ENCODE measurements around the gene LCN9. TPM values are rescaled to one million over a fixed set of nuclear protein-coding genes. Genes with fewer than 3 reads are reported as not detected.

LCN9 gene
- total and polyA plus RNA-seq, 9 of the 15 experiments (the other 6 are each of a cell fraction or from before 2014, with no cell fraction given): not detected

GRCh38 chr9:135697226-135697625 is 34.1 kb downstream of the LCN9 start:
- BruUV-seq (replicated peaks): no TSS peak
- Histone ChIP-seq H3K27me3 (ENCODE audit: control insufficient read depth in 2 of 2, insufficient read depth in 2 of 2, low read length in 2 of 2) (peaks cover 28 to 51% of the 10 kb centered on the region in 2 experiments; a peak in 4 of 5 replicates), H3K79me2 (ENCODE audit: control insufficient read depth, insufficient read depth, low read length) (no peaks in the 10 kb centered on the region), H3K4me2 (ENCODE audit: insufficient read depth, low read length) (no peak overlapping the region), H2AFZ (ENCODE audit: low read depth, low read length) (no peak overlapping the region), H4K20me1 (replicated peaks; ENCODE audit: control insufficient read depth, insufficient read depth, low read length) (peaks cover 7% of the 10 kb centered on the region; the same call in 1 of the 2 replicates), H3K9me3 (replicated peaks; ENCODE audit: control insufficient read depth, insufficient read depth, low read depth, low read length) (no peaks in the 10 kb centered on the region), H3K4me1 (replicated peaks in 1 of 2; ENCODE audit: control insufficient read depth in 2 of 2, insufficient read depth in 2 of 2, low read length in 2 of 2) (peaks cover 0 to 54% of the 10 kb centered on the region in 2 experiments; a peak in 2 of 5 replicates), H3K36me3 (ENCODE audit: control insufficient read depth, insufficient read depth, low read length) (no peaks in the 10 kb centered on the region), H3K9me1 (ENCODE audit: control insufficient read depth, insufficient read depth, low read length) (no peaks in the 10 kb centered on the region), H3K27ac (ENCODE audit: extremely low read depth, low read depth, low read length) (no peak overlapping the region), H3K4me3 (no peak overlapping the region), H3K9ac (ENCODE audit: insufficient read depth in 1 of 2, low read depth in 2 of 2, low read length in 2 of 2) (no peak overlapping the region)
- TF ChIP-seq ZNF140 (CRISPR knock-in tag; IDR thresholded peaks at IDR 0.05) (no peak), MCM5 (IDR thresholded peaks at IDR 0.05; ENCODE audit: low read depth) (no peak), SP2 (IDR thresholded peaks at IDR 0.05; ENCODE audit: extremely low read depth, low read depth, low read length, poor library complexity, severe bottlenecking) (no peak), RBFOX2 (IDR thresholded peaks at IDR 0.05; ENCODE audit: low read depth, low read length) (no peak), RAD51 (IDR thresholded peaks at IDR 0.05; ENCODE audit: borderline replicate concordance, low read depth) (no peak), ZNF668 (CRISPR knock-in tag; IDR thresholded peaks at IDR 0.05) (no peak), CEBPZ (IDR thresholded peaks at IDR 0.05; ENCODE audit: borderline replicate concordance, low read depth, low read length) (no peak), CEBPB (tag; IDR thresholded peaks at IDR 0.05) (no peak), ARID1B (IDR thresholded peaks at IDR 0.05) (no peak), HDAC6 (IDR thresholded peaks at IDR 0.05; ENCODE audit: low read depth, low read length) (no peak), LARP7 (IDR thresholded peaks at IDR 0.05) (no peak), BRCA1 (IDR thresholded peaks at IDR 0.05) (no peak), BRCA1 (CRISPR knock-in tag; IDR thresholded peaks at IDR 0.05) (no peak), PTRF (tag; IDR thresholded peaks at IDR 0.05) (no peak)
- DNase-seq (ENCODE audit: extremely low read depth in 1 of 4, low spot score in 3 of 4): no peak
- in situ Hi-C loops (cut with MboI): no loop called here
- whole genome bisulfite sequencing (ENCODE audit: insufficient coverage, low coverage, missing lambda C conversion rate): 4% methylated on average over 15 of the region's 15 CpGs
- POLR2A ChIA-PET: interaction anchor here (0.7 kb wide), 1 partner anchor 682 kb away, joined by 3 read pairs; no protein-coding TSS in a partner anchor
- ATAC-seq: no peak
- intact Hi-C loops (cut with micrococcal nuclease): no loop called here
- no peak for FAIRE-seq
- CTCF ChIA-PET (ENCODE audit: low intra/inter-chr PET ratio): no interaction called here

Measured in K562 (cell line).